Activated CD4-positive, alpha-beta T cell treated with anti-CD3 and anti-CD28 coated beads, Interleukin-2, amount 10 ng/mL, durations not matched to agents 7 days and 5 days (primary cell): ENCODE measurements around the gene MLXIPL. TPM values are rescaled to one million over a fixed set of nuclear protein-coding genes. Genes with fewer than 3 reads are reported as not detected.
"Not testable (repeated sequence)": the region's sequence is repeated elsewhere in the genome, so short reads cannot be mapped to it uniquely, and the experiment has no call there.

Experiments used
- CTCF ChIA-PET: fragments of 350-600 bp; sonication (Branson Sonifier 250); formaldehyde crosslinking; loops from one replicate; lab custom pipeline; 2021; ENCODE audit warnings: antibody characterized with exemption; lab: Charles Lee
- POLR2A ChIA-PET: fragments of 350-600 bp; sonication (Branson Sonifier 250); formaldehyde crosslinking; loops from one replicate; lab custom pipeline; 2021; ENCODE audit warnings: antibody characterized with exemption; lab: Charles Lee
- DNase-seq: peaks from one replicate; pipeline ENCODE4 v3.0.0-alpha.2; 2020
- H3K27ac Mint-ChIP-seq: one replicate; pipeline ENCODE4 v1.8.0; 2021; ENCODE audit warnings: mild to moderate bottlenecking, moderate library complexity, mixed read lengths
- H3K27me3 Mint-ChIP-seq: one replicate; pipeline ENCODE4 v1.8.0; 2021; ENCODE audit warnings: mixed read lengths
- H3K36me3 Mint-ChIP-seq: one replicate; pipeline ENCODE4 v1.8.0; 2021; ENCODE audit warnings: low read depth, mixed read lengths
- H3K4me1 Mint-ChIP-seq: one replicate; pipeline ENCODE4 v1.8.0; 2021; ENCODE audit warnings: mixed read lengths
- H3K4me3 Mint-ChIP-seq: one replicate; pipeline ENCODE4 v1.8.0; 2021; ENCODE audit warnings: mild to moderate bottlenecking, moderate library complexity, mixed read lengths
- H3K9me3 Mint-ChIP-seq: one replicate; pipeline ENCODE4 v1.8.0; 2021; ENCODE audit warnings: mixed read lengths
- total RNA-seq, 2 experiments: library from RNA; stranded (reverse); gene quantifications; one replicate each; pipeline ENCODE4 v1.2.3, GENCODE V29; 2021

The MLXIPL gene, protein sequence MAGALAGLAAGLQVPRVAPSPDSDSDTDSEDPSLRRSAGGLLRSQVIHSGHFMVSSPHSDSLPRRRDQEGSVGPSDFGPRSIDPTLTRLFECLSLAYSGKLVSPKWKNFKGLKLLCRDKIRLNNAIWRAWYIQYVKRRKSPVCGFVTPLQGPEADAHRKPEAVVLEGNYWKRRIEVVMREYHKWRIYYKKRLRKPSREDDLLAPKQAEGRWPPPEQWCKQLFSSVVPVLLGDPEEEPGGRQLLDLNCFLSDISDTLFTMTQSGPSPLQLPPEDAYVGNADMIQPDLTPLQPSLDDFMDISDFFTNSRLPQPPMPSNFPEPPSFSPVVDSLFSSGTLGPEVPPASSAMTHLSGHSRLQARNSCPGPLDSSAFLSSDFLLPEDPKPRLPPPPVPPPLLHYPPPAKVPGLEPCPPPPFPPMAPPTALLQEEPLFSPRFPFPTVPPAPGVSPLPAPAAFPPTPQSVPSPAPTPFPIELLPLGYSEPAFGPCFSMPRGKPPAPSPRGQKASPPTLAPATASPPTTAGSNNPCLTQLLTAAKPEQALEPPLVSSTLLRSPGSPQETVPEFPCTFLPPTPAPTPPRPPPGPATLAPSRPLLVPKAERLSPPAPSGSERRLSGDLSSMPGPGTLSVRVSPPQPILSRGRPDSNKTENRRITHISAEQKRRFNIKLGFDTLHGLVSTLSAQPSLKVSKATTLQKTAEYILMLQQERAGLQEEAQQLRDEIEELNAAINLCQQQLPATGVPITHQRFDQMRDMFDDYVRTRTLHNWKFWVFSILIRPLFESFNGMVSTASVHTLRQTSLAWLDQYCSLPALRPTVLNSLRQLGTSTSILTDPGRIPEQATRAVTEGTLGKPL
- not detected for total RNA-seq

DNA sequence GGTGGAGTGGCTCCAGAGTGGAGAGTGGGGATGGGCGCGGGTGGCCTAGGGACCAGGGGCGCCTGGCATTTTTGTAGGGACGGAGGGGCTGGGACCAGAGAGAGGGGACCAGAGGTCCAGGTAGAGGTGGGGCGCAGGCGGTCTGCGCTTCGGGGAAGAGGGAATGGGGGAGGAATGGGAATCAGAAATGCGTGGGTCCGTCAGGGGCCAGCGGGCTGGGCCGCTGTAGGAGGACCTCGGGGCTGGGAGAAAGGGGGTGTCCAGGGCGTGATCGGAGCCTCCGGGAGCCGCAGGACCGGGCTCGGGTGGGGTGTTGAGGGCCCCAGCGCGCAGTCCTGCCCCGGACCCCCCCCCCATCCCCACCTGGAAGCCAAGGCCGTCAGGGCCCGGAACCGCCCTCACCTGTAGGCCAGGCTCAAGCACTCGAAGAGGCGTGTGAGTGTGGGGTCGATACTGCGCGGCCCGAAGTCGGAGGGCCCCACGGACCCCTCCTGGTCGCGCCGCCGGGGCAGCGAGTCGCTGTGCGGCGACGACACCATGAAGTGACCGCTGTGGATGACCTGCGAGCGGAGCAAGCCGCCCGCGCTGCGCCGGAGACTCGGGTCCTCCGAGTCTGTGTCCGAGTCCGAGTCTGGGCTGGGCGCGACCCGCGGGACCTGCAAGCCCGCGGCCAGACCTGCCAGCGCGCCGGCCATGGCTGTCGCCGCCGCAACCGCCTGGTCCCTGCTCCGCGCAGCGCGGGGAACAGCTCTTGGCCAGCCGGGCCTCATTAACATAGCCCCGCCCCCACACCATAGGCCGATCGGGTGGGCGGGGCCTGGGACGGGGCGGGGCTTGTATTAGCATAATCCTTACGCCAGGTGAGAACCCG is at the start of gene MLXIPL:
TSS of gene MLXIPL (minus strand) at position 725 of the 871 bp plus-strand sequence. CDS start at position 695, 30 bp downstream.
- ChIA-PET POLR2A (no interaction called here), CTCF (interaction anchor here (3.3 kb wide), 1 partner anchor 17 kb away, joined by 14 read pairs; no protein-coding TSS in a partner anchor)
- H3K9me3 Mint-ChIP-seq, result no peaks in the 10 kb centered on the region
- DNase-seq, result peak; percentile 62
- H3K4me1 Mint-ChIP-seq, result peaks cover 5% of the 10 kb centered on the region
- H3K27me3 Mint-ChIP-seq, result peaks cover 57% of the 10 kb centered on the region
- no peak within 1 kb of the TSS for H3K27ac Mint-ChIP-seq
- no peaks in the 10 kb centered on the region for H3K36me3 Mint-ChIP-seq
- no peak within 1 kb of the TSS for H3K4me3 Mint-ChIP-seq

DNA sequence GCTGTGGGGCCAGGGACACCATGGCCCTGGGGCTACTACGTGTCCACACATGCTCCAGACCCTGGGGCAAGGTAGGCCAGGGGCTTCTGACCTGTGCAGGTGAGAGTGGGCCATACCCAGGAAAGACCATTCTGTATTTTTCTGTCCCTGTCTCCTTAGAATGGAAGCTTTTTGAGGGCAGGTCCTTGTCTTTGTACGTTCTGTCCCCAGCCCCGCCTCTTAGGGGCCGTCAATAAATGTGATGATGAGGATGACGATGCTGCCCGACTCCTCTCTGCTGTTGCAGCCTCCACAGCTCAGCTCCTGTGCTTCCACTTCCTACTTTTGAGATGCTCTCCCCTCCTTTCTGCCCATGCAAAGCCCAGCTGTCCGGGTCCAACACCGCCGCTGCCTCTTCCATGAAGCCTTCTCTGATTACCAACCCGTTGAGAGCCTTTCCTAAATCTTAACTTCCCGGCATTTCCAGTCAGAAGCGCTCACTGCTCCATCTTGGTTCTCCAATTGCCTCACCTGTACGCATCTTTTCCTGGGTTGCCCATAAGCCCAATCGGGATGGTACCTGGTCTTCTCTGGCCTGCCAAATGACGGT is 47.6 kb upstream of the MLXIPL start:
- ChIA-PET POLR2A (no interaction called here), CTCF (interaction anchor here (2.1 to 2.6 kb wide), 2 partner anchors 19 to 34 kb away, joined by 5 to 7 read pairs; no protein-coding TSS in a partner anchor)
- H3K9me3 Mint-ChIP-seq, result no peaks in the 10 kb centered on the region
- no peak overlapping the region for H3K27ac Mint-ChIP-seq
- no peak overlapping the region for H3K4me3 Mint-ChIP-seq
- H3K27me3 Mint-ChIP-seq, result peaks cover 13% of the 10 kb centered on the region
- no peaks in the 10 kb centered on the region for H3K36me3 Mint-ChIP-seq
- H3K4me1 Mint-ChIP-seq, result peaks cover 7% of the 10 kb centered on the region
- no peak for DNase-seq

DNA sequence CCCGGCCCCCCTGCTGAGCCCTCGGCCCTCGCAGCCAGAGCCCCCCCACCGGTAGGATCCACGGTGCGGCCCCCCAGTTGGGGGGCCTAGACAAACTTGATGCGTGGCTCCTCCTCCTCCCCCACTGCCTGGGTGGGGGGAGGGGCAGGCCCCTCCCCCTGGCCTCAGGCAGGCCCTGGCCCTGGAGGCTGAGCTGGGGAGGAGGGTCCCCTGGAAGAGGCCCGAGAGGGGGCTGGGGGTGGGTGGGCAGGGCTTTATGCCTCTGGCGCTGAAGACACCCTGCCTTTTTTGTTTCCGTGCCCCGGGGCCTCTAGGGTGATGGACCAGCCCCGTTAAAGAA is 47.0 kb upstream of the MLXIPL start:
- no peaks in the 10 kb centered on the region for H3K9me3 Mint-ChIP-seq
- CTCF ChIA-PET, result interaction anchor here (0.6 to 2.6 kb wide), 3 partner anchors 19 to 178 kb away, joined by 3 to 7 read pairs (median 5); no protein-coding TSS in a partner anchor
- no peak overlapping the region for H3K4me3 Mint-ChIP-seq
- peaks cover 13% of the 10 kb centered on the region for H3K27me3 Mint-ChIP-seq
- H3K4me1 Mint-ChIP-seq, result peaks cover 7% of the 10 kb centered on the region
- H3K27ac Mint-ChIP-seq, result no peak overlapping the region
- POLR2A ChIA-PET, result no interaction called here
- H3K36me3 Mint-ChIP-seq, result no peaks in the 10 kb centered on the region
- DNase-seq, result no peak

DNA sequence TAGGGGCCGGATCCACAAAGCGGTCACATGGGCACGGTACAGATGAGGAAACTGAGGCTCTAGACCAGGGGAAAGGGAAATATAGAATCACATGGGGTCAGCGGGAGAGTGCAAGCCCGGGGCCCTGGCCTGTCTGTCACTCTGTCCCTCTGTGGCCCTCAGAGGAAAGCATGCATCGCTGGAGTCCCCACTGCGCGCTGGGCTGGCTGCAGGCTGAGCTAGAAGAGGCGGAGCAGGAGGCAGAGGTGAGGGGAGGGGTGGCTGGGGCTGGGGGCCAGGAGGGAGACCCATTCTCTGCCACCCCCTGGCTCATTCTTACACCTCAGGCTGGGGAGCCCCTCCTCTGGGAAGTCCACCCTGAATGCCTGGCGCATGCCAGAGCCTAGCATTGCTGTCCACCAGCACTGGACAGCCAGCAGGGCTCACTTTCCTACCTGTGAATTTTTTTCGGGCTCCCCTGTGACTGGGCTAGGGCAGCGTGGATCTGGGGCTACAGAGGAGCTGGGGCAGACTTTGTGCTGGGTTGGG is 45.6 kb upstream of the MLXIPL start:
- ChIA-PET CTCF (interaction anchor here (2.1 kb wide), 1 partner anchor 36 kb away, joined by 7 read pairs; no protein-coding TSS in a partner anchor), POLR2A (no interaction called here)
- no peak overlapping the region for H3K27ac Mint-ChIP-seq
- H3K4me1 Mint-ChIP-seq, result peaks cover 11% of the 10 kb centered on the region
- no peaks in the 10 kb centered on the region for H3K9me3 Mint-ChIP-seq
- peaks cover 24% of the 10 kb centered on the region for H3K27me3 Mint-ChIP-seq
- no peak overlapping the region for H3K4me3 Mint-ChIP-seq
- no peaks in the 10 kb centered on the region for H3K36me3 Mint-ChIP-seq
- no peak for DNase-seq

DNA sequence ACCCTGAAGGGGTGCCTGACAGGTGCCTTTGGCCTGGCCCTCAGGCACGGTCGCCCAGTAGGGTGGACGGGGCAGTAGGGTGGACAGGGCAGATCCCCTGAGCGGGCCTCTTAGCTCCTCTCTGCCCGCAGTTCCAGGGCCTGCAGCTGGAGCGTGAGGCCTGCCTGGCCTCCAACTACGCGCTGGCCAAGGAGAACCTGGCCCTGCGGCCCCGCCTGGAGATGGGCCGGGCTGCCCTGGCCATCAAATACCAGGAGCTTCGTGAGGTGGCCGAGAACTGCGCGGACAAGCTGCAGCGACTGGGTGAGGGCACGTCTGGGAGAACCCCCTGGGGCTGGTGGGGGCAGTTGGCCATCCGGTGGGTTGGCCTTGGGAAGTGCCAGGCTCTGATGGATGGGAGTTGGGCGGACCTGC is 45.0 kb upstream of the MLXIPL start:
- CTCF ChIA-PET, result interaction anchor here (1.0 kb wide), 1 partner anchor 32 kb away, joined by 3 read pairs; no protein-coding TSS in a partner anchor
- POLR2A ChIA-PET, result no interaction called here
- peaks cover 11% of the 10 kb centered on the region for H3K4me1 Mint-ChIP-seq
- no peak overlapping the region for H3K27ac Mint-ChIP-seq
- DNase-seq, result no peak
- peaks cover 24% of the 10 kb centered on the region for H3K27me3 Mint-ChIP-seq
- no peak overlapping the region for H3K4me3 Mint-ChIP-seq
- H3K9me3 Mint-ChIP-seq, result no peaks in the 10 kb centered on the region
- no peaks in the 10 kb centered on the region for H3K36me3 Mint-ChIP-seq

DNA sequence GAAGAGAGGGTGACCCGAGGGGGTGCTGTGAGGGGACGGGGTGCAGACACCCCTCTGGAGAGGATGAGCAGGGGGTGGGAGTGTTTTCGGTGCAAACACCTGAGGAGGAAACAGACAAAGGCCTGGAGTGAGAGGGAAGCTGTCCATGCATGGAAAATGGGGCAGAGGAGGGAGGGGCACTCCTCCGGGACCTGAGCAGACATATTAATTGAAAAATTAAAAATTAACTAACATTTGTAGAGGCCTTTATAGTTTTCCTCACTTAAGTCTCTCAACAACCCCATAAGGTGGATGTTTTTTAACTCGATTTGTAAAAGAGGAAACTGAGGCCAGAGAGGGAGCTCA is 44.5 kb upstream of the MLXIPL start:
- CTCF ChIA-PET, result interaction anchor here (1.0 to 1.9 kb wide), 2 partner anchors 32 to 62 kb away, joined by 3 to 8 read pairs; no protein-coding TSS in a partner anchor
- POLR2A ChIA-PET, result no interaction called here
- Mint-ChIP-seq H3K27me3 (peaks cover 24% of the 10 kb centered on the region), H3K27ac (no peak overlapping the region), H3K9me3 (no peaks in the 10 kb centered on the region), H3K36me3 (no peaks in the 10 kb centered on the region), H3K4me3 (peak overlapping the region; percentile 59), H3K4me1 (peaks cover 11% of the 10 kb centered on the region)
- no peak for DNase-seq

DNA sequence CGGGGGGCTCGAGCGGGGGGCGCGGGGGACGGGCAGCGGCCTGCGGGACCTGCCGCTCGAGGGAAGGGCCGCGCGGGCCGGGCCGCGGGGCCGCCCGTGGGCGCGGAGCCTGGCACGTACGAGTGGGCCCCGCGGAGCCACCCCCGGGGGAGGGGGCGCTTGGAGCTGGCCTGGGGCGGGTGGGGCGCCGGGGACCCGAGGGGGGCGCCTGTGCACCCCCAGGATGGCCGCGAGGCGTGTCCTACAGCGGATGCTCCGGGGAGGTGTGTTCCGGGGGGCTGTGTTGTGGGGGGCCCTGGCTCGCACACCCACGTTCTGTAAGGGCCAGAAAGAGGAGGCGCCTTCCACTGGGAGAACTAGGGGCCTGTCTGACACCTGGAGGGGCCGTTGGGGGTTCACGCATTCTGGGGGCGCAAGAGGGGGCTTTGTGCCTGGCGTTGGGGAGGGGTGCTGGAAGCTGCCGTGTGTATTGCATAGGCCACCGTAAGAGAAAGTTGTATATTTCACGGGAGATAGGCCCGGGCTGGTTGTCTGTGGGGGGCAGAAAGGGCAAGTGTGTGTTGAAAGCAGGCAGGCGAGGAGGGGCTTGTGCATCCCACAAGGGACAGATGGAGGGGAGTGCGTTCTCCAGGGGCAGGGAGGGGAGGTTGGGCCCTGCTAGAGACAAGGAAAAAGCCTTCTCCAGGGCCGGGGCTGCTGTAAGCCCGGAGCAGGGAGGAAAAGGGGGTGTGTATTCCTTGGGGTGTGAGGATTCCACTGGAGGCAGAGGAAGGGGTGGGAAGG is 44.0 kb upstream of the MLXIPL start:
- DNase-seq, result no peak
- Mint-ChIP-seq H3K36me3 (no peaks in the 10 kb centered on the region), H3K27ac (peak overlapping the region; percentile 42), H3K27me3 (peaks cover 29% of the 10 kb centered on the region), H3K4me3 (peak overlapping the region; percentile 59), H3K4me1 (peaks cover 11% of the 10 kb centered on the region), H3K9me3 (peaks cover 1% of the 10 kb centered on the region)
- POLR2A ChIA-PET, result no interaction called here
- CTCF ChIA-PET, result interaction anchor here (0.6 to 1.9 kb wide), 16 partner anchors 8 to 128 kb away, joined by 3 to 8 read pairs (median 3); partner anchors contain the start of gene ABHD11

DNA sequence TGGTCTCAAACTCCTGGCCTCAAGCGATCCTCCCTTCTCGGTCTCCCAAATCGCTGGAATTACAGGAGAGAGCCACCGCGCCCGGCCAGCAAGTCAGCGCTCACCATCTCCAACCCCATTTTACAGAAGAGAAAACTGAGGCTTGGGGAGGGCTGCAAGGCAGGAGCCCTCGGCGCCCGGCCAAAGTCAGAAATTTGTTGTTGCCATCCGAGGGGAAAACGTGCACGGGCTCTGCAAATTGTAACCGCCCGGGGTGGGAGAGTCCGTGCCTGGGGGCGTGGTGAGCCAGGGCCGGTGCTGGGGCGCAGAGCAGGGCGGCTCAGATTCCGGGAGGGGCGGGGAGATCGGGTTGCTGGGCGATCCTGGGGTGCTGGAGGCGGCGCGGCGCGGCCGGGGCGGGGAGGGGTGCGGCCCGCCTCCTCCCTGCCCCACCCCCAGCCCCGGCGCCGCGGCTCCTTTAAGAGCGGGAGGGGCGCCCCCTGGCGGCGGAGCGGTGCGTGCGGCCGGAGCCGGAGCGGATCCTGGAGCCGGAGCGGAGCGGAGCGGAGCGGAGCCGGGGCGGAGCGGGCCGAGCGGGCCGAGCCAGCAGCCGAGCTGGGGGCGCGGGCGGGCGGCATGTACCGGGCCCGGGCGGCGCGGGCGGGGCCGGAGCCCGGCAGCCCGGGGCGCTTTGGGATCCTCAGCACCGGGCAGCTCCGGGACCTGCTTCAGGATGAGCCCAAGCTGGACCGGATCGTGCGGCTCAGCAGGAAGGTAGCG is 43.2 kb upstream of the MLXIPL start, which contains the start of gene VPS37D:
TSS of gene VPS37D (plus strand) at position 488 of the 759 bp plus-strand sequence. CDS start at position 616, 128 bp downstream.
- Mint-ChIP-seq H3K36me3 (no peaks in the 10 kb centered on the region), H3K9me3 (peaks cover 7% of the 10 kb centered on the region), H3K27me3 (peaks cover 35% of the 10 kb centered on the region), H3K4me1 (peaks cover 11% of the 10 kb centered on the region), H3K27ac (peak within 1 kb of the TSS; percentile 42), H3K4me3 (peak within 1 kb of the TSS; percentile 72)
- peak; percentile 93 for DNase-seq
- ChIA-PET CTCF (interaction anchor here (0.6 to 1.9 kb wide), 15 partner anchors 9 to 128 kb away, joined by 3 to 8 read pairs (median 3); partner anchors contain the start of gene ABHD11), POLR2A (no interaction called here)

DNA sequence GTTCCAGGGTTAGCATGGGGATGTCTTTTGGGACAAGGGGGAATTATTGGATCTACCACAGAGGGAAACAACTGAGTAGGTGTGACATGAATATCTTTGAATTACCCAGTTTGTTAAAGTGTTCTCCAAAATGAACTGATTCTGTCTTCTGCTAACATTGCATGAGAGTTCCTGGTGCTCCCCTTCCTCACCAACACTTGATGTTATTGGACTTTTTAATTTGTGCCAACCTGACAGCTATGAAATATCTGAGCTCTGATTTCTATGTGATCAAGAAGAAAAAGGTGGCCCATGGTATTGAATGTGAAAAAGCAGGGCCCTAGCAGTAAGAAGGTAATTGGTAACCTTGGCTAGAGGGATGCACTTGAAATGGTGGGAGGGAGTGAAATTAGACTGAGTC is 38.7 kb upstream of the MLXIPL start:
- Mint-ChIP-seq H3K27ac (no peak overlapping the region), H3K9me3 (peaks cover 7% of the 10 kb centered on the region), H3K4me1 (peaks cover 8% of the 10 kb centered on the region), H3K4me3 (no peak overlapping the region), H3K36me3 (no peaks in the 10 kb centered on the region), H3K27me3 (peaks cover 27% of the 10 kb centered on the region)
- CTCF ChIA-PET, result no interaction called here
- POLR2A ChIA-PET, result no interaction called here
- DNase-seq, result no peak

DNA sequence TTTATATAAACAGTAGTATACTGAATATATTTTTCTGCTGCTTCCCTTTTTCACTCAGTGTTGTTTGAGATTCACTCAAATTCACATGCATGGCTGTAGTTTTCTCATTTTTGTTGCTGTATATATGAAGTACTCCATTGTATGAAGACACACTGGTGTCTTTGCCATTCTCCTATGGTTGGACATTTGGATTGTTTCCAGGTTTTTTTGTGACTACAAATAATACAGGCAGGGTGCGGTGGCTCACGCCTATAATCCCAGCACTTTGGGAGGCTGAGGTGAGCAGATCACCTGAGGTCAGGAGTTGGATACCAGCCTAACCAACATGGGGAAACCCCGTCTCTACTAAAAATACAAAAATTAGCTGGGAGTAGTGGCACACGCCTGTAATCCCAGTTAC is 36.3 kb upstream of the MLXIPL start:
- DNase-seq, H3K36me3 Mint-ChIP-seq, POLR2A ChIA-PET, H3K4me3 Mint-ChIP-seq, H3K4me1 Mint-ChIP-seq, CTCF ChIA-PET, H3K9me3 Mint-ChIP-seq, H3K27ac Mint-ChIP-seq: not testable (repeated sequence)
- H3K27me3 Mint-ChIP-seq, result peaks cover 23% of the 10 kb centered on the region
